PFSK-1 (cell line): ENCODE data around the gene SLC6A7.

Experiments used
- FOXP2 ChIP-seq: optimal IDR thresholded peaks from 2 replicates; pipeline ENCODE3; 2011; ENCODE audit warnings: borderline replicate concordance, control low read depth, inconsistent platforms; ENCODE audit not compliant: insufficient read depth; ENCODE audit errors: extremely low read length, extremely low read depth
- POLR2AphosphoS5 ChIP-seq: IDR thresholded peaks from 2 replicates; pipeline ENCODE4 v1.6.1; 2012; ENCODE audit warnings: low read depth, mild to moderate bottlenecking, control low read depth, low read length, moderate library complexity
- REST ChIP-seq, 2 experiments: IDR thresholded peaks; 2 replicates each; pipeline versions ENCODE4 v1.6.1 to v1.8.0; 2011 to 2012; ENCODE audit warnings: low read depth in 2 of 2, low read length in 2 of 2, control low read depth in 1 of 2, inconsistent platforms in 1 of 2, mild to moderate bottlenecking in 1 of 2, moderate library complexity in 1 of 2; ENCODE audit not compliant: insufficient read depth in 1 of 2
- SIN3A ChIP-seq: IDR thresholded peaks from 2 replicates; pipeline ENCODE4 v1.6.1; 2012; ENCODE audit warnings: mild to moderate bottlenecking, low read length, moderate library complexity, borderline replicate concordance; ENCODE audit not compliant: insufficient read depth
- TAF1 ChIP-seq: IDR thresholded peaks from 2 replicates; pipeline ENCODE4 v1.6.1; 2012; ENCODE audit warnings: low read length, control low read depth, borderline replicate concordance; ENCODE audit not compliant: insufficient read depth

The SLC6A7 gene

GRCh38 chr5:150189326-150189725 lies 536 bp upstream of the SLC6A7 start:
- TF ChIP-seq REST (IDR thresholded peaks at IDR 0.05; ENCODE audit: insufficient read depth in 1 of 2, low read depth in 2 of 2, low read length in 2 of 2) (no peak), SIN3A (no peak), FOXP2 (no peak), POLR2AphosphoS5 (no peak), TAF1 (no peak)

GRCh38 chr5:150190503-150190979 lies 679 bp downstream of the SLC6A7 start:
- TF ChIP-seq TAF1 = no peak
- no peak for TF ChIP-seq FOXP2
- no peak for TF ChIP-seq POLR2AphosphoS5
- no peak for TF ChIP-seq SIN3A
- TF ChIP-seq REST (IDR thresholded peaks at IDR 0.05; ENCODE audit: insufficient read depth in 1 of 2, low read depth in 2 of 2, low read length in 2 of 2) = no peak

GRCh38 chr5:150190987-150191386 lies 1.1 kb downstream of the SLC6A7 start:
- TF ChIP-seq TAF1 (no peak), REST (IDR thresholded peaks at IDR 0.05; ENCODE audit: insufficient read depth in 1 of 2, low read depth in 2 of 2, low read length in 2 of 2) (no peak), POLR2AphosphoS5 (no peak), FOXP2 (no peak), SIN3A (no peak)

GRCh38 chr5:150192462-150192861 lies 2.6 kb downstream of the SLC6A7 start:
- no peak for TF ChIP-seq FOXP2
- no peak for TF ChIP-seq TAF1
- TF ChIP-seq REST (IDR thresholded peaks at IDR 0.05; ENCODE audit: insufficient read depth in 1 of 2, low read depth in 2 of 2, low read length in 2 of 2) = no peak
- no peak for TF ChIP-seq SIN3A
- no peak for TF ChIP-seq POLR2AphosphoS5
